NCI-H1436 treated with DMSO at 0.1 percent for 48 hours (cell line): Measurements from ENCODE around the gene LRRC8E.

Source experiments
- DNase-seq: peaks from one replicate; lab custom pipeline; 2025; lab: John Stamatoyannopoulos, UW

The LRRC8E gene

DNA sequence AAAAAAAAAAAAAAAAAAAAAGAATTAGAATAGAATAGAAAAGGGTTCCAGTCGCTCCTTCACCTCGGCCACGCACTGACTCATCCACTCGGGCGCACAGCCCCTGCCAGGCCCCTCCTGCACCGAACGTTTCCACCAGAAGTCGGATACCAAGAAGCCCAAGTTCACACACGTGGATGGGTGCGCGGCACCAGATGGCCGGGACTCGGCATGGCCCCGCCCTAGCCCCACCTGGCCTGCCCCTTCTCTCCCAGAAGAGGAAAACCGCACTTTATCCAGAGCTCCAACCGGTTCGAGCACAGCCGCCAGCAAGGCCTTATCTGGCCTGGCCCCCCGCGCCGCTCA is 20.0 kb upstream of the LRRC8E start:
- DNase-seq = no peak

DNA sequence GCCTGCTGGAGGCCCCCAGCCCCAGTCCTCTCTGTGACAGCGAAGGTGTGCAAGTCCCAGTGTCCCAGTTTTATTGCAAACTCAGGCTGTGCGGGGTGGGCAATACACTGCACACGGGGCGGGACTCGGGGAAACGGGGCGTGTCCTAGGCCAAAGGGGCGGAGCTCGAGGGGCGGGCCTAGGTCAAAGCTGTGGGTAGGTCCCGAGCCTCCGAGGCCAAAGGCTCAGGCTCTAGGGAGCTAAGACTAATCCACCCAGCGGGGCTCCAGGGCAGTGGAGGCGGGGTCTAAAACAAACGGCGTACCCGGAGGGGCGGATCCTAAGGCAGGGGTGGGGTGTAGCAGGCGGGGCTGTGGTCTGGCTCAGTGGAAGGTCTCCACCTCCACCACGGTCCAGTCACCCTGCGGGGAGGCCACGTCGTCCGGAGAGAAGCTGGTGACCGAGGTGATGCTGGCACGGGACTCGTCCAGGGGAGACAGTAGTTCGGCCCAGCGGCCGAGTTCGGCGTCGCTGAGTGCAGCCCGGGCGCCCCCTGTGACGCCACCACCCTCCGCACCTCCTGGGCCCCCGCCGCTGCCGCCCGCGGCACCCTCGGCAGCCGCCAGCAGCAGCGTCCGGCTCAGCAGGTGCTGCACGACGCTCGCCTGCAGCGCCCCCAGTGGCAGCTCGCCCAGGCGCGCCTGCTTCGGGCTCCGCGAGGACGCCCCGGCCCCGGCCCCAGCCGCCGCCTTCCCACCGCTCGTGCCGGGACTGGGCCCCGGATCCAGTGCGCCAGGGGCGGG is 19.4 kb upstream of the LRRC8E start:
- DNase-seq = no peak

DNA sequence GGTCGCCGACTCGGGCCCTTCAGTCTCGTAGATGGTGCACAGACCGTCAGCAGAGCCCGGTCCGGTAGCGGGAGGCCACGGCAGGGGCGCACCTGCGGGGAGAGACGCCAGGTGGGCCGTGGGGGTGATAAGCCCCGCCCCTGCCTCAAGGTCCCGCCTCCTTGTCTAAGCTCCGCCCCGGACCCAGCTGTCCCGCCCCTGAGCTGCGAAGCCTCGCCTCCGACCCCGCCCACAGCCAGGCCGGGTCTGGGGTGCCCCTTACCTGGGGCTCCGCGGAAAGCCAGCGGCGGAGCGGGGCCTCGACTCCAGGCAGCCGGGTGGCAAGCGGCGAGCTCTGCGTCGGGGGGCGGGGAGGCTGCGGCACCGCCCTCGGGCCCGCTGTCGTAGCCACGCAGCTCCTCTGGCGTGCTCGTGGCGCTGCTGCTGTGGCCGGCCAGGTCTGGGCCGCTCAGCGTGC is 18.8 kb upstream of the LRRC8E start:
- DNase-seq = no peak

DNA sequence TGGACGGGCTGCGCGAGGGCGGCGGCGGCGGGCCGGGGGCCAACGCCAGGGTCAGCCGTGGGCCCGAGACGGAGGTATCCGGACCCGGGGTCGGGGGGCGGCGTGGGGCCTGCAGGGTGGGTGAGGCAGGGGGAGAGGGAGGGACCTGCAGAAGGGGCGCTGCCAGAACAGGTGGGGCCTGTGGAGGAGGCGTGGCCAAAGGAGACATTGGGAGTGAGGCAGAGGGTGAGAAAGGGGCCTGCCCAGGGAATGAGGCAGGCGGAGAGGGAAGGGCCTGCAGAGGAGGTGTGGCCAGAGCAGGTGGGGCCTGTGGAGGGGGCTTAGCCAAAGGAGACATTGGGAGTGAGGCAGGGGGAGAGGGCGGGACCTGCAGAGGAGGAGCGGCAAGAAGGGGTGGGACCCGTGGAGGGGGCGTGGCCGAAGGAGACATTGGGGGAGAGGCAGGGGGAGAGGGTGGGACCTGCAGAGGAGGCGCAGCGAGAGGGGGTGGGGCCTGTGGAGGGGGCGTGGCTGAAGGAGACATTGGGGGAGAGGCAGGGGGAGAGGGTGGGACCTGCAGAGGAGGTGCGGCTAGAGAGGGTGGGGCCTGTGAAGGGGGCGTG is 18.3 kb upstream of the LRRC8E start:
- no peak for DNase-seq

DNA sequence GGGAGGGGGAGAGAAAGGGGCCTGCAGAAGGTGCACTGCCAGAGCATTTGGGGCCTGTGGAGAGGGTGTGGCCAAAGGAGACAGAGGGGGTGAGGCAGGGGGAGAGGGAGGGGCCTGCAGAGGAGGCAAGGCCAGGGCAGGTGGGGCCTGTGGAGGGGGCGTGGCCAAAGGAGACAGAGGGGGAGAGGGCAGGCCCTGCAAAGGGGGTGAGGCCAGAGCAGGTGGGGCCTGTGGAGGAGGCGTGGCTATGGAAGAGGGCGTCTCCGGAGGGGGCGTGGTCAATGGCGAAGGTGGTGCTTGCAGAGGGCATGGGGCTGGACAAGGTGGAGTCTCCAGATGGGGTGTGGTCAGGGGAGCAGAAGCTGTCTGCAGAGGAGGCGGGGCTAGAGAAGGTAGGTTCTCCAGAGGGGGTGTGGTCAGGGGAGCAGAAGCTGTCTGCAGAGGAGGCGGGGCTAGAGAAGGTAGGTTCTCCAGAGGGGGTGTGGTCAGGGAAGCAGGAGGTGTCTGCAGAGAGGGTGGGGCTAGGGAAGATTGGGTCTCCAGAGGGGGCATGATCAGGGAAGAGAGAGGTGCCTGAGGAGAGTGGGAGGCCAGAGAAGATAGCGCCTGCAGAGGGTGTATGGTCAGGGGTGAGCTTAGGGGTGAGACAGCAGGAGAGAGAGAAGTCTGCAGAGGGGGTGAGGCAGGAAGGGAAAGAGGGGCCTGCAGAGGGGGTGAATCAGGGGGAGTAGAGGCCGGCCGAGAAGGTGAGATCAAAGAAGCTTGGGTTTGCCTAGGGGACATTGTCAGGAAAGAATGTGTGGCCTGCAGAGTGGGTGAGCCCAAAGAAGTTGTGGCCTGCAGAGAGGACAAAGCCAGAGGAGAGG is 17.5 kb upstream of the LRRC8E start:
- peak; percentile 18 for DNase-seq

DNA sequence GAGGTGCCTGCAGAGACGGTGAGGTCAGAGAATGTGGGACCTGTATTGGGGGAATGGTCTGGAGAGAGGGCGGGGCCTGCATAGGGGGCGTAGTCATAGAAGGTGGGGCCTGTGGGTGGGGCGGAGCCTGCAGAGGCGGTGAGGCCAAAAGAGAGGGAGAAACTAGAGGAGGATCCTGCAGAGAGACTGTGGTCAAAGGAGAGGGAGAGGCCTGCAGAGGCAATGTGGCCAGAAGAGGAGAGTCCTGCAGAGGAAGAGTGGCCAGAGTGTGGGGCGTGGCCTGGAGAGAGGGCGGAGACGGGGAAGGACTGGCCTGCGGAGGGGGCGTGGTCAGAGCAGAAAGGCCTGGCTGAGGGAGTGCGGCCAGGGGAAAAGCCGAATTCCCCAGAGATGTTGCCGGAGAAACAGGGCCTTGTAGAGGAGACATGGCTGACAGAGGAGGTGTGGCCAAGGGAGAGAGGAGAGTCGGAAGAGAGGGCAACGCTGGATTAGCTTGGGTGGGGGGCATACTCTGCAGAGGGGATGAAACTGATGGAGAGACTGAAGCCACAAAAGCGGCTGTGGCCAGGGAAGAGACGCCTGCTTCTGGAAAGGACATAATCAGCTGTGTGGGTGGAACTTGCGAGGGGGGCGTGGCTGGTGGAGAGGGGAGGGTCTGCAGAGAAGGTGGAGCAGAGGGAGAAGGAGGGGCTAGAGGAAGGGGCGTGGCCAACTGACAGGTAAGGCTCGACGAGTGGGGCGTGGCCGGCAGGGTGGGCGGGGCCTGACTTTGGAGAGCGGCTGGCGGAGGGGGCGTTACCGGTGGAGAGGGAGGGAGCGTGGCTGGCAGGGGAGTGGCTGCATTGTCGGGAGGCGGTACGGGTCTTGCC is 16.6 kb upstream of the LRRC8E start:
- peak; percentile 72 for DNase-seq

DNA sequence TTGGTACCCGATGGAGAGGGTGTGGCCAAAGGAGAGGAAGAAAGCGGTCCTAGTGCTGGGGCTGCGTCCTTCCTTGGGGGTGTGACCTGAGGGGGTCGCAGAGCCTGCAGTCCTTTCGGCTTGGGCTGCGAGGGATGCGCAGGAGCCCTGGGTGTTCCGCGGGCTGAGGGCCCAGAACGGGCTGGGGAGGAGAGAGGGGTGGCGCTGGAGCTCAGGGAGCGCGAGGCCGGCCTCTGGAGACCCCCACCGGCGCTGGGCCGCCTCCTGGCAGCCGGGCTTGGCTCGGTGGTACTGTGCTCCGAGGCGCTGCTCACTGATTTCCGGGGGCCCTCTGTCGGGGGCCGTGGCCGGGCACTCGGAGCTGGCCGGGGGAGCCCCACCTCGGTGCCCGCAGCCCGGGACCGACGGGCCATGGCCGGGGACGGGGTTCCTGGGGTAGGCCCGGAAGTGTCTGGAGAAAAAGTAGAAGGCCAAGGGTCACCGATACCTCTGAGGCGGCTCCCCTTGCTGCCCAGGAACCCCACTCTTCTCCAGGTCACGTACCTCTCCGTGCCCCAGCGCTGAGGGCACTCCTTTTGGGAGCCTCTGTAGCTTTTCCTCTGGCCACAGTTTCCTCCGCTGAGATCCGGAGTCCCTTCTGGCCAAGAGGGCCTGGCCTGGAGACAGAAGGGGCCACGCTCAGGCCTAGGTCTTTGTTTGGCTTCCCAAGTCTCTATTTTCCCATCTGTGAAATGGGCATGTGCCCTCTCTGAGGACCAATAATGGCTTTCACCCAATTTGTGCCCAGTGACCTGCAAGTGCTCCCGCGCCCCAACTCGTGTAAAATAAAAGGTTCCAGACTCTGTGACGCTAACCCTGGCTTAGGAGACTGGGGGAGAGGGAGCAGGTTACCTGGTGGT is 15.8 kb upstream of the LRRC8E start:
- DNase-seq = no peak

DNA sequence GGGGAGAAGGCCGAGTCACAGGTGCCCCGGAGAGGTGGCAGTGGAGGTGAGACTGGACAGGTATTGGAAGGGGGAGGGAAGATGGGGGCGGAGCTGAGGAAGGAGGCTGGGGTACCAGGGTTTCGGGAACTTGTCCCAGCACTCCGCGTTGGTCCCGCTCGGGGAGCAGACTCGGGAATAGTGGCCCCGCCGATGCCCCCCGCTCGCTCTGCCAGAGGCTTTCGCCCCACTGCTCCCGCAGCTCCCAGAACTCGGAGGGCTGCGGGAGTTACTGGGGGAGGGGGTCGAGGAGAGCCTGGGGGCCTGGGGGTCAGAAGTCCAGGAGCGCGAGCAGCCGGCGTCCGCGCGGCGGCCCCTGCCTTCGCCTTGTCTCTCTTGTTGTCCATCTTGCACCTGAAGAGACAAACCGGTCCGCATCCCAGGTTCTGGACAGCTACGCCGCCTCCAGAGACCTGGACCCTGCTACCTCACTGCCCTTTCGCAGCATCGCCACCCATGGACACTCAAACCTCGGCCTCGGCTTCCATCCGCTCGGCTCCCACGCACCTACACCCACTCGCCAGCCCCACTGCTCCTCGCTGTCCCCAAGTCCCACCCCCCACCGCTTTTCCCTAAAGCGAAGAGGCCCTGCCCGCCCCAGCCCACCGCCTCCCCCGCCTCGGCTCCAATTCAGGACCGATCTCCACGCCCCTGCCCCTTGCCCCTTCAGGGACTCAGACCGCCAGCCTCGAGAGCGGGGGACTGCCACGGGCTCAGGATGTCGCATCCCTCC is 14.8 kb upstream of the LRRC8E start:
- no peak for DNase-seq

DNA sequence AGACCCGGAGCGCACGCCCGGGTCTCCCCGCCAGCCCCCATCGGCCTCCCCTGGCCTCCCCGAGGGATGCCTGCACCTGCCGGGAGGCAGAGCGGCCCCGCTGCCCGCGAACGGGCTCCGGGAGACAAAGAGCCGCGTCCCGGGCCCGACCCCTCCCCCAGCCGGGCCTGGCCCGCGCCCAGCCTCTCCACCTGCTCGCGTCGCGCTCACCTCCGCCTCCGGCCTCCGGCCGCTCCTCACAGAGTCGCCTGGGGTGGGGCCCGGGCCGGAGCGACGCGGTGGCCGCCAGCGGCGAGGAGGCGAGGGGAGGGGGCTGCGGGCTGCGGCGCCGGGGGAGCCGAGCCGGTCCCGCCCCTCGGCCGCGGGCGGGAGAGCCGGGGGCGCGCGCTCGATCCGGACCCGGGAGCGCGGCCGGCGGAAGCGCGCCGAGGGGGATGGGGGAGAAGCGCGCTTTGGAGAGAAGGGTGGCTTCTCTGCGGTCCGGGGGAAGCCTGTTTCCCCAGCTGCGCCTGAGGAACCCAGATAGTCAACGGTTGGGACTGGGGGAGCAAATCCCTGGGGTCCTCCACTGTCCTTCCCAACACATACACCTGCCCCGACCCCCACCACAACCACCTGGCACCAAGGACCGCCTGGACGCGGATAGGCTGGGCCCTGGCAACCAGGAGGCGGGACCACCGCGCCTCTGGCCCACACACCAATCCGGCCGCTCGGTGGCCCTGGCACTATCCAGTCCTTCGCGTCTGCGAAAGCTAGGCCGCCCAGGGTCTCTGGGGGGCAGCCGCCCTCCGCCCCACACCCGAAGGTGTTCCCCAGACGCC is 14.0 kb upstream of the LRRC8E start, which contains the start of gene PRR36:
PRR36 (minus strand) TSS at position 315 of the 821 bp plus-strand sequence. CDS start 701 bp downstream, outside the sequence.
- DNase-seq = peak; percentile 77

DNA sequence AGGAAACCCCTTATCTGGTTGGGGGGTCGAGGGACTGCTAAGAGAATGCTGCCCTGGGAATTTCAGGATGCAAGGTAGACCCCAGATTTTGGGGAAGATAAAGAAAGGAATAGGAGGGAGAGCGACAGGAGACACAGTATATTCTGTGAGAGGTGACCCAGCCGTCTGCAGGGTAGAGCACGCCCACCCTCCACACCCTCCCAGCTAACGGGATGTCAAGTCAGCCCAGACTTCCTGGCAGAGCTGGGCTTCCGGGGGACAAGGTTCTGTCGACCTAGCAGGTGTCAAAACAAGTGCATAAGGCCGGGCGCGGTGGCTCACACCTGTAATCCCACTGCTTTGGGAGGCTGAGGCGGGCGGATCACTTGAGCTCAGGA is 13.4 kb upstream of the LRRC8E start:
- no peak for DNase-seq

DNA sequence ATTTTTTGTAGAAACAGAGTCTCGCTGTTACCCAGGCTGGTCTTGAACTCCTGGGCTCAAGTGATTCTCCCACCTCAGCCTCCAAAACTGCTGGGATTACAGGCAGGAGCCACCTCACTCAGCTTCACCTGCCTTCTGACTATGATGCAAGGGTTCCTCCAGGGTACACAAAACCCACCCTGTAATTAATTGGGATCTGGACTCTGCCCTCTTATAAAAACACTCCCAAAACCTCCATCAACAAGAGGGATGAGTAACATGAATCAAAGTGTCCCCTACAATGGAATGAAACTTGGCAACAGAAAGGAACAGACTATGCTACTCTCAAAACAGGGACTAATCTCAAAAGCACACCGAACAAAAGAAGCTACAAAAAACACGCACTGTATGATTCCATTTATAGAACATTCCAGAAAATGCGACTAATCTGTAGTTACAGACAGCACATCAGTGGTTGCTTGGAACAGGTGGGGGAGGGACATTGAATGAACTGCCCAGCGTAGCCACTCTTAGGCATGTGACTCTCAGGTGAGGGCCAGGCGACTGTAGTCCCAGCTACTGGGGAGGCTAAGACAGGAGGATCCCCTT is 11.0 kb upstream of the LRRC8E start:
- no peak for DNase-seq

DNA sequence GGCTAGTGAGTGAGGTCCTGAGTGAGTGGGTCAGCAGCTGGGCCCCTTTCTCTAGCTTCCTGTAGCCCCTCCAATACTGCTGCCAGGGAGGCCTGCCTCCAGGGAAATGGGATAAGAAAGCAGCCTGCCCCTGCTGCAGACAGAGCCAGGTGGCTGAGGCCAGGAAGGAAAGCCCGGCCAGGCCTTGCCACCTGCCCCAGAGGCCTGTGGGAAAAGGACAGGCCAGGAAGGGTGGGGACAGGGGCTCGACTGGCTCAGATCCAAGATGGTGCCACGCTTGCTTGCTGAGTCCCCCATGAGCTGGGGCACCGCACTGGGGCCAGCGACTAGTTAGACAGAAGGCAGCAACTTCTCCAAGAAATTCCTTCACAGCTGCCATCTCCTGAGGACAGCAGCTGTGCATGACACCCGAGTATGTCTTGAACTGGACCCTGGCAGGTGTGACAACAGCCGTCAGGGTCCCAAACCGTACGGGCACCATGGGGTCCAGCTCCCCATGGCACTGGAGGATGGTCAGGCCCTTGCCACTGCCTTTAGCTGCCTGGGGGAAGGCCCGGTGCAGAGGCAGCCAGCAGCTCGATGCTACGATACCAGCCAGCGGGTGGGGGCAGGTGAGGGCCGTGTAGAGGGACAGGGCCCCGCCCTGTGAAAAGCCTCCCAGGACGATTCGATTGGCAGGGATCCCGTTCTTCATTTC is 9.1 kb upstream of the LRRC8E start:
- no peak for DNase-seq

DNA sequence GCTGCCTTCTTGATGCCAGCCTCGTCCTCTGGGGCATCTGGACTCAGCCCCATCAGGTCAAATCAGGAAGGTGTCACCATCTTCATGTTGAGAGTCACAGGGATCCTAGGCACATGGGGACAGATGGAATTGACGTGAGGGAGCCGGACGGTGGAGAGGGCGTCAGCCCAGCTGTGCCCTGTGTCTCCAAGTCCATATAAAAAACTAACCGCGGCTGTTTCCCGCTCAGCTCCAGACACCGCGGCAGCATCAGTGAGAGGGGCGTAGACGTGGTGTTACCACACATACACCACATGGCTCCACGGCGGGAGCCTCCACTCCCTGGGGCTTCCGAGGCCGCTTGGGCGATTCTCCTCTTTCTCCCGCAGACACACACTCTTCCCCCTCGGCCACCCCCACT is 8.5 kb upstream of the LRRC8E start:
- no peak for DNase-seq

DNA sequence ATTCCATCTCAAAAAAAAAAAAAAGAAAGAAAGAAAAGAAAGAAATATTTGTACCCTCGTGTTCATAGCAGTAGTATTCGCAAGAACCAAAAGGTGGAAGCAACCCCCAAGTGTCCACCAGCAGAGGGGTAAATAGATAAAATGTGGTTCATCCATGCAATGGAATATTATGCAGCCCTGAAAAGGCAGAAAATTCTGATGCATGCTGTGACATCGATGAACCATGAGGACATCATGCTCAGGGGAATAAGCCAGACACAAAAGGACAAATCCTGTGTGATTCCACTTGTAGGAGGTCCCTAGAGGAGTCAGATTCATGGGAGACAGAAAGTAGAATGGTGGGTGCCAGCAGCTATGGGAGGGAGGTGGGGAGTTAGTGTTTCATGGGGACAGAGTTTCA is 6.4 kb upstream of the LRRC8E start:
- no peak for DNase-seq

DNA sequence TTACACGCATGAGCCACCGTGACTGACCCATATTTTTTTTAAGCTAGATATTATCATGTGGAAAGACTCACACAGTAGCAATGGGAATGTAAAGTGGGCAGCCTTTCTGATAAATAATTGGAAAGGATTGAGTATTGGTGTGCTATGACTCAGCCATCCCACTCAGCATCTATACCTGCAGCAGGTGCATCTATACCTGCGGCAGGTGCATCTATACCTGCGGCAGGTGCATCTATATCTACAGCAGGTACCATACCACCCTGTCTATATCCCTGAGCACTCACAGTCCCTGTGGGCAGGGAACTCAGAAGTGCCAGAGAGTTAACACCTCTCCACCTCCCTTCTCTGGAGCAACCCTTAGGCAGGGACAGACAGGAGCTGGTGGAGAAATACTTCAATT is 5.2 kb upstream of the LRRC8E start:
- no peak for DNase-seq

DNA sequence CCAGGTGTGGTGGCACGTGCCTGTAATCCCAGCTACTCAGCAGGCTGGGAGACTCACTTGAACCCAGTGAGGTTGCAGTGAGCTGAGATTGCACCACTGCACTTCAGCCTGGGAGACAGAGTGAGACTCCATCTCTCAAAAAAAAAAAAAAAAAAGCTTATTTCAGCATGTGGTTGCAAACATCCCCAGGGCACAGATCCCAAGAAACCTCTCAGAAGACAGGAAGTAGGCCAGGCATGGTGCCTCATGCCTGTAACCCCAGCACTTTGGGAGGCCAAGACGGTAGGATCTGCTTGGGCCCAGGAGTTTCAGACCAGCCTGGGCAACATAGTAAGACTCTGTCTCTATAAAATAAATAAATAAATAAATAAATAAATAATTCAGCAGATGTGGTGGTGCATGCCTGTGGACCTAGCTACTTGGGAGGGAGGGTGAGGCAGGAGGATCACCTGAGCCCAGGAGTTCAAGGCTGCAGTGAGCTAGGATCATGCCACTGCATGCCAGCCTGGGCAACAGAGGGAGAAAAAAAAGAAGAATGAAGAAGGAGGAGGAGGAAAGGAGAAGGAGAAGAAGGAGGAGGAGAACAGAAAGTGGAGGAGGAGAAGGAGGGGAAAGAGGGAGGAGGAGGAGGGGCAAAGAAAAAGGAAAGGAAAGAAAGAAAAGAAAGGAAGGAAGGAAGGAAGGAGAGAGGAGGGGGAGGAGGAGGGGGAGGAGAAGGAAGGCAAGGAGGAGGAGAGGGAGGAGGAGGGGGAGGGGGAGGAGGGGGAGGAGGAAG is 4.3 kb upstream of the LRRC8E start:
- no peak for DNase-seq

DNA sequence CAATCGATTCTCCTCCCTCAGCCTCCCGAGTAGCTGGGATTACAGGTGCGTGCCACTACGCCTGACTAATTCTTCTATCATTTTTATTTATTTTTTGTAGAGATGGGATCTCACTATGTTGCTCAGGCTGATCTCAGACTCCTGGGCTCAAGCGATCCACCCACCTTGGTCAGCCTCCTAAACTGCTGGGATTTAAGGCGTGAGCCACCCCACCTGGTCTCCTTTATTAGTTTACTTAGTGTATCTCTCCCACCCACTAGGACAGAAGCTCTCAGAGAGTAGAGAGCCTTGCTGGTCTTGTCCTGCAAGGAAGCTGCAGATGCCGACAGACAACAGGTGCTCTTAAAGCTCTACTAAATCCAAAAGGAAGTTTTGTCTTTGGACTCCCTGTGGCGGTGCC is 2.5 kb upstream of the LRRC8E start:
- DNase-seq = no peak
